PFSK-1 (cell line): ENCODE data around the gene CTSE.

Experiments
- FOXP2 ChIP-seq: optimal IDR thresholded peaks from 2 replicates; pipeline ENCODE3; 2011; ENCODE audit warnings: borderline replicate concordance, control low read depth, inconsistent platforms; ENCODE audit not compliant: insufficient read depth; ENCODE audit errors: extremely low read length, extremely low read depth
- POLR2AphosphoS5 ChIP-seq: IDR thresholded peaks from 2 replicates; pipeline ENCODE4 v1.6.1; 2012; ENCODE audit warnings: low read depth, mild to moderate bottlenecking, control low read depth, low read length, moderate library complexity
- SIN3A ChIP-seq: IDR thresholded peaks from 2 replicates; pipeline ENCODE4 v1.6.1; 2012; ENCODE audit warnings: mild to moderate bottlenecking, low read length, moderate library complexity, borderline replicate concordance; ENCODE audit not compliant: insufficient read depth
- TAF1 ChIP-seq: IDR thresholded peaks from 2 replicates; pipeline ENCODE4 v1.6.1; 2012; ENCODE audit warnings: low read length, control low read depth, borderline replicate concordance; ENCODE audit not compliant: insufficient read depth
- TF ChIP-seq, protein P1 (sequence below), 2 experiments: IDR thresholded peaks; 2 replicates each; pipeline versions ENCODE4 v1.6.1 to v1.8.0; 2011 to 2012; ENCODE audit warnings: low read depth in 2 of 2, low read length in 2 of 2, control low read depth in 1 of 2, inconsistent platforms in 1 of 2, mild to moderate bottlenecking in 1 of 2, moderate library complexity in 1 of 2; ENCODE audit not compliant: insufficient read depth in 1 of 2

The CTSE gene

GRCh38 chr1:205979301-205979700 lies 44.4 kb downstream of the CTSE start:
- TF ChIP-seq, protein P1, sequence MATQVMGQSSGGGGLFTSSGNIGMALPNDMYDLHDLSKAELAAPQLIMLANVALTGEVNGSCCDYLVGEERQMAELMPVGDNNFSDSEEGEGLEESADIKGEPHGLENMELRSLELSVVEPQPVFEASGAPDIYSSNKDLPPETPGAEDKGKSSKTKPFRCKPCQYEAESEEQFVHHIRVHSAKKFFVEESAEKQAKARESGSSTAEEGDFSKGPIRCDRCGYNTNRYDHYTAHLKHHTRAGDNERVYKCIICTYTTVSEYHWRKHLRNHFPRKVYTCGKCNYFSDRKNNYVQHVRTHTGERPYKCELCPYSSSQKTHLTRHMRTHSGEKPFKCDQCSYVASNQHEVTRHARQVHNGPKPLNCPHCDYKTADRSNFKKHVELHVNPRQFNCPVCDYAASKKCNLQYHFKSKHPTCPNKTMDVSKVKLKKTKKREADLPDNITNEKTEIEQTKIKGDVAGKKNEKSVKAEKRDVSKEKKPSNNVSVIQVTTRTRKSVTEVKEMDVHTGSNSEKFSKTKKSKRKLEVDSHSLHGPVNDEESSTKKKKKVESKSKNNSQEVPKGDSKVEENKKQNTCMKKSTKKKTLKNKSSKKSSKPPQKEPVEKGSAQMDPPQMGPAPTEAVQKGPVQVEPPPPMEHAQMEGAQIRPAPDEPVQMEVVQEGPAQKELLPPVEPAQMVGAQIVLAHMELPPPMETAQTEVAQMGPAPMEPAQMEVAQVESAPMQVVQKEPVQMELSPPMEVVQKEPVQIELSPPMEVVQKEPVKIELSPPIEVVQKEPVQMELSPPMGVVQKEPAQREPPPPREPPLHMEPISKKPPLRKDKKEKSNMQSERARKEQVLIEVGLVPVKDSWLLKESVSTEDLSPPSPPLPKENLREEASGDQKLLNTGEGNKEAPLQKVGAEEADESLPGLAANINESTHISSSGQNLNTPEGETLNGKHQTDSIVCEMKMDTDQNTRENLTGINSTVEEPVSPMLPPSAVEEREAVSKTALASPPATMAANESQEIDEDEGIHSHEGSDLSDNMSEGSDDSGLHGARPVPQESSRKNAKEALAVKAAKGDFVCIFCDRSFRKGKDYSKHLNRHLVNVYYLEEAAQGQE (IDR thresholded peaks at IDR 0.05; ENCODE audit: insufficient read depth in 1 of 2, low read depth in 2 of 2, low read length in 2 of 2), result no peak
- TF ChIP-seq POLR2AphosphoS5 (no peak), SIN3A (no peak), FOXP2 (no peak), TAF1 (no peak)

DNA sequence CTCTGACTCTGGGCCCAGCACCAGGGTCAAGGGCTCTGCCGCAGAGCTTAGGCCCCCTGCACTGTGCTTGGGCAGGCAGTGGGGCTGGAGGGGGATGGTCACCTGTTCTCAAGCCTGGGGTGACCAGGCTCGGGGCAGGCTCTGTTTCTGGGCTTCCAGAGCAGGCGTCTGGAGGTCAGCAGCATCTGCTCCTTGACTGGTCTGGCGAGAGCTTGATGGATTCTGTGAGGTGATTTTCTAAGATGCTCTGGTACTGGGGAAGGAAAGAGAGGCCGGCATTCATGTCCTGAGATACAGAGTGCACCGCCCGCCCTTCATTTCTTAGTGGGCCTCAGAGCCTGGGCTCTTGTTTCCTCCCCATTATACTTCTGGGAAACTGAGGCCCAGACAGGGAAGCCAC lies 45.0 kb downstream of the CTSE start:
- TF ChIP-seq, protein P1 (IDR thresholded peaks at IDR 0.05; ENCODE audit: insufficient read depth in 1 of 2, low read depth in 2 of 2, low read length in 2 of 2), result no peak
- TF ChIP-seq SIN3A (no peak), POLR2AphosphoS5 (no peak), FOXP2 (no peak), TAF1 (no peak)

DNA sequence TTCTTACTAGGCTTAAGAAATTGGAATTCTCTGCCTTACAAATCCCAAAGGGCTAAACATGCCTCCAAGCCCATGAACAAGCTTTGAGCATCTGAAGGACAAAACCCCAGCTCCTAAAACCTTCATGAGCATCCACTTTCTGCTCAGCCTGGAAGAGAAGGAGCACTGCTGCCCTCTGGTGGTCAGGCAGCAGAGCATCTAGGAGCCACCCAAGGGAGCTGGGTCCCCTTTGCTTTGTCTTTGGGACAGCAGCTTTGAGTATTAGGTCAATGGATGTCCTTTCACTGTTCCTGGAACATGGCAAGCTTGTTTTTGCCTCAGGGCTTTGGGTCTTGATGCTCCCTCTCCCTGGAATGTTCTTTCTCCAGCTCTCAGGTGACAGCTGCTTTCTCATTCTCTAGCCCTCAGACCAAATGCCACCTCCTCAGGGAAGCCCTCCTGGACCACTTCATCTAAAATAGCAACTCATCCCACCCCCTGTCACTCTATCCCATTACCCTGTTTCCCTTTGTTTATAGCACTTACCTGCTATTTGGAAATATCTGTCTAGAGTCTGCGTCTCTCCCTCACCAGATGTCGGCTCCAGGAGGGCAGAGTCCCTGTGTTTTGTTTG lies 46.2 kb downstream of the CTSE start:
- TF ChIP-seq, protein P1 (IDR thresholded peaks at IDR 0.05; ENCODE audit: insufficient read depth in 1 of 2, low read depth in 2 of 2, low read length in 2 of 2), result no peak
- TF ChIP-seq POLR2AphosphoS5 (no peak), TAF1 (no peak), SIN3A (no peak), FOXP2 (no peak)

DNA sequence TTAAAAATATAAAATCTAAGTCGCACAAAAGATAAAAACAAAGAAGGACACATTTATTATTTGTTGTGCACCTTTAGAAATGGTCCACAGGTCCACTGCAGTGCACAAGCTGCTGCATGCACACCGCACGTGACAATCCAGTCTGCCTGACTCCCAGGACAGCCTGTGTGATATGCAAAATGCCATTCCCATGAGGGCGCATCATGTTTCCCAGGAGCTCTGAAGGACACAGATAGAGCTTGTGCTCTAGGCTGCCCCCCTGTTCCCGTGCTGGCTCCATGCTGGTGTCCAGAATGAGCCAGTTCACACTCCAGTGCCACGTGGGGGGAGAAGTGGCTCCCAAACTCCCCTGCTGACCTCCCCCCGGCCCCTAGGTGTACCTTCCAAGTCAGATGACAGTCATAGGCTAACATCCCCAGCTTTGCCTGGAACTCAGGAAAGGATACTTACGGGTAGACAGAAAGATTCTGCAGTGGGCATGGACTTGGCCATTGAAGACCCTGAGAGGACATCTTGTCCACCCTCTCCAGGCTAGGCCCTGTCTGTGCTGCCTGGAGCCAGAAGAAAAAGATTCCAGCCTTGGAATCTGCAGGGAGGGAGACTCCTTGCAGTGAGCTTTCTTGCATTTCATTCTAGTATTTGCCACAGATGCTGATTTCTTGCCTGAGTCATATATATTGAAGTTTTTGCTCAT lies 46.8 kb downstream of the CTSE start:
- TF ChIP-seq, protein P1 (IDR thresholded peaks at IDR 0.05; ENCODE audit: insufficient read depth in 1 of 2, low read depth in 2 of 2, low read length in 2 of 2), result no peak
- TF ChIP-seq TAF1, result no peak
- no peak for TF ChIP-seq POLR2AphosphoS5
- no peak for TF ChIP-seq FOXP2
- no peak for TF ChIP-seq SIN3A
